Liver (tissue), 3 donors: Measurements from ENCODE around the gene DYRK4.

Source experiments
- ATF3 ChIP-seq: IDR thresholded peaks from 2 replicates; pipeline ENCODE4 v1.6.1; 2016; ENCODE audit warnings: antibody characterized with exemption
- EGR1 ChIP-seq, 2 donors: IDR thresholded peaks; 2 replicates each; pipeline ENCODE4 v1.6.1; 2016 to 2018; ENCODE audit warnings: antibody characterized with exemption in 2 of 2, low read depth in 2 of 2
- FOXA2 ChIP-seq: IDR thresholded peaks from 2 replicates; pipeline ENCODE4 v1.6.1; 2016; ENCODE audit warnings: antibody characterized with exemption
- GABPA ChIP-seq, 2 donors: IDR thresholded peaks in 1 of 2; conservative IDR thresholded peaks in 1 of 2; 2 replicates each; pipeline ENCODE4 v1.6.1; 2016; ENCODE audit warnings: antibody characterized with exemption in 2 of 2, mild to moderate bottlenecking in 1 of 2, moderate library complexity in 1 of 2
- JUND ChIP-seq, 2 donors: IDR thresholded peaks; 2 replicates each; pipeline ENCODE4 v1.6.1; 2016; ENCODE audit warnings: antibody characterized with exemption in 2 of 2
- NR2F2 ChIP-seq: IDR thresholded peaks from 2 replicates; pipeline ENCODE4 v1.6.1; 2016; ENCODE audit warnings: antibody characterized with exemption
- RAD21 ChIP-seq, 2 donors: IDR thresholded peaks; 2 replicates each; pipeline ENCODE4 v1.6.1; 2016; ENCODE audit warnings: antibody characterized with exemption in 2 of 2, mild to moderate bottlenecking in 2 of 2
- REST ChIP-seq: IDR thresholded peaks from 2 replicates; pipeline ENCODE4 v1.6.1; 2016; ENCODE audit warnings: antibody characterized with exemption, mild to moderate bottlenecking
- SP1 ChIP-seq: IDR thresholded peaks from 2 replicates; pipeline ENCODE4 v1.6.1; 2018; ENCODE audit warnings: antibody characterized with exemption, mild to moderate bottlenecking
- TAF1 ChIP-seq: conservative IDR thresholded peaks from 2 replicates; pipeline ENCODE4 v1.6.1; 2016; ENCODE audit warnings: antibody characterized with exemption, mild to moderate bottlenecking
- YY1 ChIP-seq: IDR thresholded peaks from 2 replicates; pipeline ENCODE4 v1.6.1; 2016; ENCODE audit warnings: antibody characterized with exemption, mild to moderate bottlenecking
- ZBTB33 ChIP-seq: IDR thresholded peaks from 2 replicates; pipeline ENCODE4 v1.6.1; 2016; ENCODE audit warnings: antibody characterized with exemption
- TF ChIP-seq, protein P1 (sequence below): fragments of 150-350 bp; IDR thresholded peaks from 2 replicates; pipeline ENCODE4 v1.5.1; 2017; ENCODE audit warnings: improper control_type of control experiment, low read depth, low read length; ENCODE audit not compliant: missing input control
- TF ChIP-seq, protein P2 (sequence below): IDR thresholded peaks from 2 replicates; pipeline ENCODE4 v1.6.1; 2016; ENCODE audit warnings: antibody characterized with exemption
- donor health status: healthy.
- donor health status: healthy.

- TF ChIP-seq ZBTB33: no peak
- TF ChIP-seq, protein P1, sequence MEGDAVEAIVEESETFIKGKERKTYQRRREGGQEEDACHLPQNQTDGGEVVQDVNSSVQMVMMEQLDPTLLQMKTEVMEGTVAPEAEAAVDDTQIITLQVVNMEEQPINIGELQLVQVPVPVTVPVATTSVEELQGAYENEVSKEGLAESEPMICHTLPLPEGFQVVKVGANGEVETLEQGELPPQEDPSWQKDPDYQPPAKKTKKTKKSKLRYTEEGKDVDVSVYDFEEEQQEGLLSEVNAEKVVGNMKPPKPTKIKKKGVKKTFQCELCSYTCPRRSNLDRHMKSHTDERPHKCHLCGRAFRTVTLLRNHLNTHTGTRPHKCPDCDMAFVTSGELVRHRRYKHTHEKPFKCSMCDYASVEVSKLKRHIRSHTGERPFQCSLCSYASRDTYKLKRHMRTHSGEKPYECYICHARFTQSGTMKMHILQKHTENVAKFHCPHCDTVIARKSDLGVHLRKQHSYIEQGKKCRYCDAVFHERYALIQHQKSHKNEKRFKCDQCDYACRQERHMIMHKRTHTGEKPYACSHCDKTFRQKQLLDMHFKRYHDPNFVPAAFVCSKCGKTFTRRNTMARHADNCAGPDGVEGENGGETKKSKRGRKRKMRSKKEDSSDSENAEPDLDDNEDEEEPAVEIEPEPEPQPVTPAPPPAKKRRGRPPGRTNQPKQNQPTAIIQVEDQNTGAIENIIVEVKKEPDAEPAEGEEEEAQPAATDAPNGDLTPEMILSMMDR: no peak
- no peak for TF ChIP-seq EGR1 (IDR thresholded peaks at IDR 0.05; ENCODE audit: low read depth in 2 of 2)
- no peak for TF ChIP-seq YY1
- TF ChIP-seq JUND (IDR thresholded peaks at IDR 0.05): no peak
- no peak for TF ChIP-seq GABPA (IDR thresholded peaks at IDR 0.05 in 1 of 2, conservative IDR thresholded peaks at IDR 0.05 in 1 of 2)
- no peak for TF ChIP-seq ATF3
- TF ChIP-seq NR2F2: no peak
- TF ChIP-seq SP1: no peak
- TF ChIP-seq TAF1: no peak
- TF ChIP-seq, protein P2, sequence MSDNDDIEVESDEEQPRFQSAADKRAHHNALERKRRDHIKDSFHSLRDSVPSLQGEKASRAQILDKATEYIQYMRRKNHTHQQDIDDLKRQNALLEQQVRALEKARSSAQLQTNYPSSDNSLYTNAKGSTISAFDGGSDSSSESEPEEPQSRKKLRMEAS: no peak
- TF ChIP-seq REST: no peak
- no peak for TF ChIP-seq RAD21 (IDR thresholded peaks at IDR 0.05)
- no peak for TF ChIP-seq FOXA2
Observed at GRCh38 chr12:4584896-4585295, 22.9 kb downstream of the DYRK4 start.
